ENCODE measurements around the gene PPP1R12A. TPM values are rescaled to one million over a fixed set of nuclear protein-coding genes. Genes with fewer than 3 reads are reported as not detected.

The PPP1R12A gene
- total and polyA plus RNA-seq, 9 of the 15 experiments (the other 6 are each of a cell fraction or from before 2014, with no cell fraction given), result 26.4 to 119 (median 53.3) TPM

GRCh38 chr12:79934281-79935020 is 446 bp downstream of the PPP1R12A start (continued):
- TF ChIP-seq, protein P1, sequence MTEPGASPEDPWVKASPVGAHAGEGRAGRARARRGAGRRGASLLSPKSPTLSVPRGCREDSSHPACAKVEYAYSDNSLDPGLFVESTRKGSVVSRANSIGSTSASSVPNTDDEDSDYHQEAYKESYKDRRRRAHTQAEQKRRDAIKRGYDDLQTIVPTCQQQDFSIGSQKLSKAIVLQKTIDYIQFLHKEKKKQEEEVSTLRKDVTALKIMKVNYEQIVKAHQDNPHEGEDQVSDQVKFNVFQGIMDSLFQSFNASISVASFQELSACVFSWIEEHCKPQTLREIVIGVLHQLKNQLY (CRISPR knock-in tag; conservative IDR thresholded peaks at IDR 0.05), result no peak
- TF ChIP-seq RBFOX2 (IDR thresholded peaks at IDR 0.05; ENCODE audit: low read depth, low read length) (no peak), CHAMP1 (IDR thresholded peaks at IDR 0.05) (peak; percentile 16; the same call in 1 of the 2 replicates), SIN3A (IDR thresholded peaks at IDR 0.05; ENCODE audit: borderline replicate concordance in 2 of 2, control insufficient read depth in 1 of 2, low read depth in 2 of 2, low read length in 2 of 2) (peak; percentile 2 to 10; a peak in 2 of 4 replicates), ZNF12 (CRISPR knock-in tag; IDR thresholded peaks at IDR 0.05) (peak; percentile 54; the same call in 1 of the 2 replicates), ERF (CRISPR knock-in tag; IDR thresholded peaks at IDR 0.05) (0 out of 2 replicates have a peak, but pooled peaks have one; percentile 24), SRSF1 (IDR thresholded peaks at IDR 0.05; ENCODE audit: low read depth, low read length) (no peak), CBX8 (IDR thresholded peaks at IDR 0.05; ENCODE audit: borderline replicate concordance, extremely low read depth, low read depth, low read length, poor library complexity, severe bottlenecking) (no peak), POLR2AphosphoS5 (IDR thresholded peaks at IDR 0.05; ENCODE audit: control insufficient read depth, insufficient read depth, low read depth, low read length) (peak; percentile 34; the same call in 1 of the 2 replicates), XRCC3 (IDR thresholded peaks at IDR 0.05) (no peak), BACH1 (tag; IDR thresholded peaks at IDR 0.05) (no peak), SAP30 (IDR thresholded peaks at IDR 0.05; ENCODE audit: borderline replicate concordance, insufficient read depth, low read depth, low read length, poor library complexity, severe bottlenecking) (peak; percentile 44), ZNF253 (CRISPR knock-in tag; conservative IDR thresholded peaks at IDR 0.05) (no peak), ZSCAN29 (IDR thresholded peaks at IDR 0.05) (no peak), MAFF (IDR thresholded peaks at IDR 0.05; ENCODE audit: low read length) (no peak), PYGO2 (tag; IDR thresholded peaks at IDR 0.05) (no peak), POU5F1 (IDR thresholded peaks at IDR 0.05; ENCODE audit: borderline replicate concordance, low read depth, low read length, partially characterized antibody) (no peak), NRF1 (conservative IDR thresholded peaks at IDR 0.05 in 1 of 2, IDR thresholded peaks at IDR 0.05 in 1 of 2) (no peak), NFXL1 (CRISPR knock-in tag; IDR thresholded peaks at IDR 0.05) (no peak), KLF16 (IDR thresholded peaks at IDR 0.05) (peak; percentile 42; the same call in 1 of the 2 replicates), ZNF354B (CRISPR knock-in tag; IDR thresholded peaks at IDR 0.05) (no peak), SAFB (IDR thresholded peaks at IDR 0.05; ENCODE audit: borderline replicate concordance, low read depth, low read length) (no peak), PHB (CRISPR knock-in tag; IDR thresholded peaks at IDR 0.05) (no peak), CSDE1 (IDR thresholded peaks at IDR 0.05) (no peak), ZNF165 (CRISPR knock-in tag; IDR thresholded peaks at IDR 0.05; ENCODE audit: borderline replicate concordance) (no peak)

All from K562 (cell line).